Activated CD8-positive, alpha-beta memory T cell treated with anti-CD3 and anti-CD28 coated beads, Interleukin-2, amount 50 U/mL, for 1 hour (primary cell): ENCODE measurements around the gene C10orf71.

Experiments used
- DNase-seq: peaks from one replicate; pipeline ENCODE4 v3.0.0-alpha.2; 2020; ENCODE audit errors: extremely low read depth

Gene C10orf71

GRCh38 chr10:49361178-49361554 lies 62.2 kb downstream of the C10orf71 start:
- no peak for DNase-seq

- no peak for DNase-seq
Observed at GRCh38 chr10:49361735-49362568, 63.0 kb downstream of the C10orf71 start.

- no peak for DNase-seq
Observed at GRCh38 chr10:49362596-49363260, 63.8 kb downstream of the C10orf71 start.

GRCh38 chr10:49363309-49364031 lies 64.5 kb downstream of the C10orf71 start:
- no peak for DNase-seq

GRCh38 chr10:49364051-49364450 lies 65.1 kb downstream of the C10orf71 start:
- no peak for DNase-seq

GRCh38 chr10:49364747-49365146 lies 65.8 kb downstream of the C10orf71 start:
- no peak for DNase-seq

GRCh38 chr10:49365275-49365674 lies 66.3 kb downstream of the C10orf71 start:
- DNase-seq = no peak

GRCh38 chr10:49365675-49366415 lies 66.9 kb downstream of the C10orf71 start:
- DNase-seq = no peak

- DNase-seq = no peak
Observed at GRCh38 chr10:49366460-49366859, 67.5 kb downstream of the C10orf71 start.

GRCh38 chr10:49367600-49367999 lies 68.6 kb downstream of the C10orf71 start:
- no peak for DNase-seq

- no peak for DNase-seq
Observed at GRCh38 chr10:49368256-49368655, 69.3 kb downstream of the C10orf71 start.

GRCh38 chr10:49369216-49370162 lies 70.5 kb downstream of the C10orf71 start:
- no peak for DNase-seq

- DNase-seq = no peak
Observed at GRCh38 chr10:49370326-49371100, 71.5 kb downstream of the C10orf71 start.

- DNase-seq = no peak
Observed at GRCh38 chr10:49371967-49372366, 73.0 kb downstream of the C10orf71 start.

GRCh38 chr10:49373361-49373760 lies 74.4 kb downstream of the C10orf71 start:
- DNase-seq = no peak

GRCh38 chr10:49374740-49375139 lies 75.8 kb downstream of the C10orf71 start:
- no peak for DNase-seq

- no peak for DNase-seq
Observed at GRCh38 chr10:49375611-49376010, 76.6 kb downstream of the C10orf71 start.
